Measurements from ENCODE around the gene CSNK1A1L.
"Not testable (repeated sequence)": the region's sequence is repeated elsewhere in the genome, so short reads cannot be mapped to it uniquely, and the experiment has no call there.

The CSNK1A1L gene

DNA sequence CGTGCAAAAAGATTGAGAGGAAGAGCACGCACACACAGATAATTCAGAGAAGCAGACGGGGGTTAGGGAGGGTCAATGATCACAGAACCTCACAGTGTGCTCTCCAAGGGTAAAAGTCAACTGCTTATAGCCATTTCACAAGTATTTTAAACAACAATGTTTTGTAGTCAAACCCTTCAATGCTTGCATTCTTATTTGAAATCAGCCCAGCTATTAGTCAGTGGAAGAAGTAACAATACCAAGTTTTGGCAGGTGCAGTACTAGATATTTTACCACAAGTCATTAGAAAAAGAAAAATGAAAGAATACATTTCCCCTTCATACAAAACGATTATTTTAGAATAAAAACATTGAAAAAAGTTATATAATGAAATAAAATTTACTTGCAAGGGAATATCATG, 2.6 kb downstream of the CSNK1A1L start:
- no peak for DNase-seq

DNA sequence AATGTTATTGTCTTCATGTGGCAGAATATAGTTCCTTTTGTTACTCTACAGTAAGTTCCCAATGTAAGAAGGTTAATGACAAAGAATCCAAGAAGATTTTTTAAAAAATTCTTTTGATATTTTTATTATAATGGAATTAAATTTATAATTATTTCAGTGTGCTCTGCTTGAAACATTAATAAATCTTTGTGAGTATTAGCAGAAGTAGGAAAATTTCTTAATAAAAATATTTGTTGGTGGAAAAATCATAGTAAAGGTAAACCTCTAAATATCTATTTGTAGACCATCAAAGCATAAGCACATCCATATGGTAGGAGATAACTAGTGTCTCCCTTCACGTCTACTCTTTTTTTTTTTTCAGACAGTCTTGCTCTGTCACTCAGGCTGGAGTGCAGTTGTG, 4.3 kb downstream of the CSNK1A1L start:
- DNase-seq = no peak

DNA sequence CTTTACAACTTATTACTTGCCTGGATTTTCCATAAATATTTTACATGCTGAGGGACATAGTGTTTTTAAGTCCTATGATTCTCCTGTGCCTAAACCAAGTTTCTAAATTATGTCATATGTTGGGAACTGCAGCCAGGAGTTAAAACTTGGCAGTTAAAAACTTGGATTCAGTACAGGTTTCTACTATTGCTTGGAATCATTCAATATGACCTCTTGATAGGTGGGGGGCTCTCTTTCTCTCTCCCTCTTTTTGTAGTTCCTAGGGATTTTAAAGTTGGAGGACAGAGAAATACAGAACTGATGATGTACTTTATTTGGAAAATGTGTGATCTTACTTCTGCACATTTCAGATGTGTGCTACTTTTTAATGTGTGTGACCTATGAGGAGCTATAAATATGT, 4.7 kb downstream of the CSNK1A1L start:
- DNase-seq = no peak

DNA sequence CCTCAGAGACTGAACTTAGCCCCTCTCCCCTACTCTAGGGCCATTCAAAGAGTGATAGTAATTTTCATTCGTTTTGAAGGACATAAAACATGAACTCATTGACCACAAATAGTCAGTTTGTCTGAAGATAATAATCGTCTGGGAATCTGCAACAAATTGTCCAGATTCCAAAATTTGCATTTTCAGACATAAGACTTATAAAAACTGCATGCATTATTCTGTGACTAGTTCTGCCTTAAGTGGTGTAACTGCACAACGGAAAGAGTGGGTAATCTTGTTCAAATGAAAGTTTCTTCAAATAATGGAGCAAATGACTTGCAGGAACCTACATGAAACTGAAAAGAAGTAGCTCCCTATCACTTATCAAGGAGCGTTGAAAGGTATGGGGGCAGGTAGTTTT, 8.4 kb downstream of the CSNK1A1L start:
- no peak for DNase-seq

DNA sequence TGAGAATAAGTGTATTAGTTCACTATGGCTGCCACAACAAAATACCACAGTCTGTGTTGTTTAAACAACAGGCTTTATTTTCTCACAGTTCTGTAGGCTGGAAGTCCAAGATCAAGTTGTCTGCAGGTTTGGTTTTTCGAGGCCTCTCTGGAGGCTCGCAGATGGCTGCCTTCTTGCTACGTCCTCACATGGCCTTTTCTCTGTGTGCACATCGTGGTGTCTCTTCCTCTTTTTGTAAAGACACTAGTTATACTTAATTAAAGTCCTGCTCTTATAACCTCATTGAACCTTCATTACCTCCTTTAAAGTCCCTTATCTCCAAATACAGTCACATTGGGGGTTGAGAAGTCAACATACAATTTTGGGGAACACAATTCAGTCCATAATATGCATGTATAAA, 10.6 kb downstream of the CSNK1A1L start:
- DNase-seq = peak in 3 of 4 experiments; percentile 8 to 23 (median 11)

DNA sequence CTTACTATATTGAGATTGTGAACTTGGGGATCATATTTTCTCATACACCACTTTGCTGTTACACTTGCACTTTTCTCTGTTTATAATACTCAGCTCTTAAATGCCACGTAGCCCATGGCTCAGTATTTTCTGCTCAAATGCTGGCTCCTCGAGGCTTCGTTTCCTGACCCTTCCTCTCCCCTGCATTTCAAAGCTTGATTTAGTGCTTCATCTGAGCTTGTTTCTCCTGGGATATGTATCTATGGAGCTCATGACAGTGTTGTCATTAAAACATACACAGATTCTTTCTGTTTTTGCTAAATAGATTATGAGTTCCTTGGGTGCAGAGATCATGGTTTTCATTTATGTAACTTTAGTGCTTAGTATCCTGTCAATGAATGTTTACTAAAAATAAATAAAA, 11.4 kb downstream of the CSNK1A1L start:
- DNase-seq = no peak

DNA sequence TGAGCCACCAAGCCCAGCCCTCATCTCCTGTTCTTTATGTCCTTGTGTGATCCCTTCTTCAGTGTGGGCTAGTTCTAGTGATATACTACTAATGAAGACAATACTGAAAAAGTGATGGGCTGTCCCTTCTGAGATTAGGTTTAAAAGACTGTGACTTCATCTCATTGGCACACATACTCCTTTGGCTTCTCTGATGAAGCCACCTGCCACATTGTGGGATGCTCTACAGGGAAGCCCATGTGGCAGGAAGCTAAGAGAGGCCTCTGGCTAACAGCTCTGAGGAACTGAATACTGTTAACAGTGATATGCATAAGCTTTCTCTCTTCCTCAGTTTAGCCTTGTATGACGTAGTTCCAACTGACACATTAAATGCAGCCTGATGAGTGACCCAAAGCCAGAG, 13.6 kb downstream of the CSNK1A1L start:
- DNase-seq = no peak

DNA sequence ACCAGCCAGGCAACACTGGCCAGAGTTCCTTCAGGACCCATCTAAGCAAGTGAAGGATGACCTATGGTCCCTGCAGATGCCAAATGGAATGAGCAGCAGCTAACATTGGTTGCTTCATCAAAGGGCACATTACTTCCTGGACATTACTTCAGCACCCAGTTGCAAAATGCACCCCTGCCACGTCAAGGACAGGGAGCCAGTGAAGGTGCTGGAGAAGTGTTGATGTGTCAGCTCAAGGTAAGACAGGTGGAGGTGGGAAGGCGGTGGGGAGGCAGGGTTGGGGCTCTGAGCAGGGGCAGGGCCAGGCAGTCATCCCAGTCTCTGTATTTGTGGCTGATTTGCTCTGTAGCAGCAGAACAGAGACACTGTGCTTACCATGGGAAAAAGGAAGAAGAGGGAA, 14.6 kb downstream of the CSNK1A1L start:
- peak in 3 of 4 experiments; percentile 6 to 20 (median 10) for DNase-seq

DNA sequence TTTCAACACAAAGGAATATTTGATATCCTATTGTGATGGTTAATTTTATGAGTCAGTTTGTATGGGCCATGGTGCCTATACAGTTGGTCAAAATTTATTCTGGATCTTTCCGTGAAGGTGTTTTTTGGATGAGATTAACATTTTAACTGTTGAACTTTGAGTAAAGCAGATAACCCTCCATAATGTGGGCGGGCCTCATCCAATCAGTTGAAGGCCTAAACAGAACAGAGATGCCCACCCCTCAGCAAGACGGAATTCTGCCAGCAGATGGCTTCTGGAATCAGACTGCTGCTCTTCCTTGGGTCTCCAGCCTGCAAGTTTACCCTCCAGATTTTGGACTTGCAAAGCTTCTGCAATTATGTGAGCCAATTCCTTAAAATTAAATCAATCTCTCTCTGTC, 16.0 kb downstream of the CSNK1A1L start:
- no peak for DNase-seq

DNA sequence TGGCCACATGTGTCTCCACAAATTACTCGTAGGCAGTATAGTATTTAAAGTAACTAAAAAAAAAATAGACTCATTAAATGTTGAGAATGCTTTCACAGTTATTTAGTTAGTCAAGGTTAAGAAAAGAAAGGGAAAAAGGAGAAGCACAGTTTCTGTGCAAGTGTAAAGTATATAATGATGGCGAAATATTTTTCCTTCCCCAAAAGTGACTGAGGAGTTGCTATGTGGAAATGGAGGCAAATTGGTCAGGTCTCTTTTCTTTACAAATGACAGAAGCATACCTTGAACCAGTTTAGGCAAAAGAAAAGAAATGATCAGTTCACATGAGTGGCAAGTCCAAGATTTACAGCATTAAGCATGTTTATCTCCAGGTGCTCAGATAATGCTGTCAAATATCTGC, 18.0 kb downstream of the CSNK1A1L start:
- peak in 3 of 4 experiments; percentile 10 to 64 (median 59) for DNase-seq

DNA sequence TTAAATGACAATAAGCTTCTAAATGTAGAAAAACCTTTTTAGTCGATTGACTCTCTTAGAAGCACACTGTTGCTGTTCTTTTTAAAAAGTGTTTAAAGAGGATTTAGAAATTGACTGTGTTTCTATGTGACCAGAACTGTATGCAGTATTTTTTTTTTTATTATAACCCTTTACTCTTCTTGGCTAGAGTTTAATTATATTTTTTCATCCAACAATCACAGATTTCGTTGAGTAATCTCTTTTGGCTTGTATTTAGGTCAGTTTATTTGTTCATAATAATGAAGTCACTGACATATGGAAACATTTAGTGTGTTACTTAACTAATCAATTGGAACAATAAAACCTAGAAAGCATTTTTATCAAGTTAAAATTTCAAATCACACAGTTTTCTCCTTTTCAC, 19.9 kb downstream of the CSNK1A1L start:
- DNase-seq = no peak

DNA sequence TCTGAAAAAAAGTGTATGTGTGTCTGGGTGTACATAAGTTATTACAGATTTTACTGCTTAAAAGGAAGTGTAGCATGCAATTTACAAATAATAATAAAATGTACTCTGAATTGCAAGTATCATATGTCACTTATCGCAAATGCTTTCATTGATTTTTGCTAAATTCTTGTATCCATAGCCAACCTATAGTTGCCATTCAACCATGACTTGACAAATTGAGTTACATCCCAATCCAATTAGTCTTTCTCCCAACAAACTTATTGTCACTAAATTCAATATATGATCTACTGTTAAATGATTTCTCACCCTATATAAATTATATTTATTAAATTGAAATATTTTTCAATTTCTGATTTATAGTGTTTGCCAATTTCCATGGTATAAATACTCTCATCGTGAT, 28.6 kb downstream of the CSNK1A1L start:
- DNase-seq = no peak

DNA sequence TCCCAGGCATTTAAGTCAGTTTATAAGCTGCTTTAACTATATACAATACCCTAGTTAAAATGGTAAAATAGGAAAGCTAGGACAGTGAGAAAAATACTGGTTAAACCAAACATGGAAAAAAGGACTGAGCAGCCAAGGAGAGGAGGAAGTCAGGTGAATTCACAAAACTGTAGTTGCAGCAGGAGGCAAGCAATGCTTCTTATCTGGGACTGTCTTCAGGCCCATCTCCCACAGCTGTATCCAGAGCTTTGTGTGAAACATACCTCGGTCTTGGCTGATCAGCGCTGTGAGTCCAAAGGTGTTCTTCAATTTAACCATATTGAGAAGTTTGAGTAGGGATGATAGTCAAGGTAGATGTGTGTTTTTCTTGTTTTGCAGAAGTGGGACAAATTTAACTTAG, 30.3 kb downstream of the CSNK1A1L start:
- no peak for DNase-seq

DNA sequence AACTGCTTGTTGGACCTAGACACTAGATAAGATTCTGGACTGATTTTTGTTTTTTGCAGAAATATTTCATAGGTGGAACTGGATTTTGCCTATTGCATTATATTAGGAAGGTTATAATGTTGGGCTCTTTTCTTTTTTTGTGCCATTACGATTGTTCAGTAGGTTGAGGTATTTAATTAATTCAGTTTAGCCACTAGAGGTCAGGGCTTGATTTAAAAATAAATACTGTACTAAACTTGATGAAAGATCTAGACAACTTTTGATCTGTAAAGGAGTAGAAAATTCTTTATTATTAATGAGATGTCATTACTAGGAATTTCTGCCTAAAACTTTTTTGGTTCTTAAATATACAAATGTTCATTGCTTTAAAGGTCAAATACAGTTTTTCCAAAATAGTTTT, 30.8 kb downstream of the CSNK1A1L start:
- DNase-seq = peak in 2 of 4 experiments; percentile 43 to 54

DNA sequence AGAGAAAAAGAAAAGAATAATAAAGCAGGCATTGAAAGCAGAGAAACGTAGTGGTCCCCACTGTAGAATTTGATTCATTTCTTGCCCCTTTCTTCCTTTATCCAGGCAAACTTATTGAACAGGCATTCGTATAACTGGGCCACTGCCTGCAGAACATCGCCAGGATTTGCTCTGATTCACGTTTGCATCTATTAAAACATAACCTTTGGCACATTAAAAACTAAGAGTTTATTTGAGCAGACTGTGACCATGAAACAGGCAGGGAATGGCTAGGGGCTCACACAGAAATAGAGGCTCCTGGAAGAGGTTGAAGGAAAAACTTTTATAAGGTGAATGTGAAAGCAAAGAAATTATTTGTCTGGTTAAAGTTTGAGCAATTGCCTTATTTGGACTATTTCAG, 33.4 kb downstream of the CSNK1A1L start:
- DNase-seq = no peak

DNA sequence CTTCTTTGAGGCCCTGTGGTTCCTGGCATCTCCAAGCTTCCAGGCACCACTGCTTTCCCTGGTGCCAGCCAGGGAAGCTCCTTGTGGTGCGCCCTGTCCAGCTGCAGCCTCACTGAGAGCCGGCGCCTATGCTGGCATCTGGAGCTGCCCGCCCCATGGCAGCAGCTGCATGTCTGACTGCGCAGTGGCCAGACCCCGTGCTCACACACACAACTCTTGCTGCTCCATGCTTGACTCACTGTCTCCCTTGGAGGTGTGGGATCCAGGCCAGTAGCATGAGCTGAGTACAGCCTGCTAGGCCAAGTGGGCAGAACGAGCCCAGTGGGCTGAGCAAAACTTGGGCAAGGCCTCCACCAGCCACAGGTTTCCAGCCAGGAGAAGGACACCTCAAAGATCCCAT, 34.5 kb downstream of the CSNK1A1L start:
- no peak for DNase-seq

DNA sequence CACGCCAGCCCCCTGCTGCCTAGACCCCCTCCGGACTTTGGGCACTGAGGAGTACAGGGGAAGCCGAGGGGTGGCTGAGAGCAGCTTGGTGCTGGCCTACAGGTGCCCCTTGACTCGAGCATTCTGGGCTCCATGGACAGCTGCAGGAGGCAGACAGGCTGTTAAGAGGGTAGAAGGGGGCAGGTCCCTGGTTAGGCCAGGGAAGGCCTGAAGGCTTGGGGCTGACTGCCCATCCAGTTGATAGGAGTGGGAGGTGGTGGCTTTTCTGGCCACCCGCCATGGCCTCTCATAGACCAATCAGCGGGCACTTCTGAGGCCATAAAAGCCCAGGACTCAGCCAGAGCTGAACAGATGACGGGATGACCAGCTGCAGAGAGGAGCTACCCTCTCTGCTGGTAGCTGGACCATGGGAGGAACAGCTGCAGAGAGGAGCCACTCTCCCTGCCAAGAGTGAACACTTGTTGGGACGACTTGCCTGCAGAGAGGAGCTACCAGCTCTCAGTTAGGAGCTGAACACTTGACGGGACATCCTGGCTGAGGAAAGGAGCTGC, 35.2 kb downstream of the CSNK1A1L start:
- no peak for DNase-seq

DNA sequence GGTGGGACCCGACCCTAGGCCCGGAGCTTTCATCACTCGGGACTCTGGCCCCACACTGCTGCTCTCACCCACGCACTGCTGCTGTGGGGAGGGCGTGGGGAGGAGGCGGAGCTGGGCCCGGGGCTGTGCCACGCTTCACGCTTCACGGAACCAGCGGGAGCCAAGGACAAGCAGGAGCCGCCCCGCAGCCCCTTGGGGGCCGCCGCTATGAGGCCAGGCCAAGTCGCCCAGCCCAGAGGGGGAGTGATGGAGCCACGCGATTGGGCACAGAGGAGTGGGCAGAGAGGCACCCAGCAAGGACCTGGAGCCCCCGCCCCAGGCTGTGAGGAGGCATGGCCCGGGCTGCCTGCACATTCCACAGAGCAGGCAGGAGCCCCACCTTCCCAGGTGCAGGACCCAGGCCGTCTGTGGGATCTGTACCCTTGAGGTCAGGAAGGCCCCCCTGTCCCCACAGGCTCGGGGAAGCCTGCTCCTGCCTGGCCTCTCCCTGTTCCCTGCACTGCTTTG, 35.8 kb downstream of the CSNK1A1L start:
- no peak for DNase-seq

DNA sequence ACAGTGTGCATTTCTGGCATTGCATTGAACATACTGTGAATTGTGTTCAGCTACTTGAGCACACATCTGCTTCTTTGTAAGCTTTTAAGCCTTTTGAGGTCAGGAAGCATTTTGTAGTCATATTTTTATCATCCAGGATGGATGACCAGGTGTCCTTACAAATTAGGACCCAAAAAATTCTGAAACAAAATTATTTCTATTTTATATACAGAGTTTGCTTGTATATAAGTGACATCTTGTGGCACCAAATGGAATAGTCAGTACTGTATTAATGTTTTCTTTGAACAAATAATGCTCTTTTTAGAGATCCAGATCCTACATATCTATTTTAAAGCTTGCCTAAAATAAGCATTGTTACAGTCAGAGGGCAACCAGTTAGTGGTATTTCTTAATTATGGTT, 36.5 kb downstream of the CSNK1A1L start:
- peak in 1 of 4 experiments; percentile 11 for DNase-seq

DNA sequence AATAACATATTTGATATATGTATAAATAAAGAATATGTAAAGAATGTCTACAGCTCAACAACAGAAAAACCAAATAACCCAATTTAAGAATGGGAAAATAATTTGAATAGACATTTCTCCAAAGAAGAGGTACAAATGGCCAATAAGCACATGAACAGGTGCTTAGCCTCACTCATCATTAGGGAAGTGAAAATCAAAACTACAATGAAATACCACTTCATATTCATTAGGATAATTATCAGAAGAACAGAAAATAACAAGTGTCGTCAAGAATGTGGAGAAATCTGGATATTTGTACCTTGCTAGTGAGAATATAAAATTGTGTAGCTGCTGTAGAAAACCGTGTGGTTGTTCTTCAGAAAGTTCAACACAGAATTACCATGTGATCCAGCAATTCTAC, 37.6 kb downstream of the CSNK1A1L start:
- DNase-seq = no peak

DNA sequence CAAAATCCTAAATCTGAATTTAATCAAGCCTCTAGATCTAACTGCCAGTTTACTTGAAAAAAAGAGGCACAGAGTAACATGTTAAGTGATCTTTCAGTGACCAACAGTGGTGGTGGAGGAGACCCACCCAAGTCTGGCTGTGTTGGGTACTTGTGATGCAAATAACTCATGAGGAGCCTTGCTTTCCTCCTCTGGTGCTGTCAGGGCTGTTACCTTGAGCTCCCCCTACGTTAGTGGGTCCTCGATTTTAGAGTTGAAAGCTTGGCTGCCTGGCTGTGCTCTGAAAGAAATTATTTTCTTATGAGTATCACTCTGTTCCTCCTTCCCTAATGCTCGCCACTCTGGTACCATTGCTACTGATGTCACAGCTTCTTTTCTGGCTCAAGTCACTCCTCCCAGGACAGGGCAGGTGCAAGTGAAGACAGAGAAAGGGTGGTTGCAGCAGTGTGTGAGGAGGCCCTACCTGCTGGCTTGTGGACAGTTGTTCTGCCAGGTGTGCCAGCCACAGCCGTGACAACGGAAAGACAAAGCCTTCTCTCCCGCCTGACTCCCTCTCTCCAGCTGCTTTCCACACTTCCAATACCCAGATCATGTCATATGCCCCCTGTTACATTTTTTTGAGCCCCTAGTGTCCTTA, 39.5 kb downstream of the CSNK1A1L start:
- DNase-seq = no peak

DNA sequence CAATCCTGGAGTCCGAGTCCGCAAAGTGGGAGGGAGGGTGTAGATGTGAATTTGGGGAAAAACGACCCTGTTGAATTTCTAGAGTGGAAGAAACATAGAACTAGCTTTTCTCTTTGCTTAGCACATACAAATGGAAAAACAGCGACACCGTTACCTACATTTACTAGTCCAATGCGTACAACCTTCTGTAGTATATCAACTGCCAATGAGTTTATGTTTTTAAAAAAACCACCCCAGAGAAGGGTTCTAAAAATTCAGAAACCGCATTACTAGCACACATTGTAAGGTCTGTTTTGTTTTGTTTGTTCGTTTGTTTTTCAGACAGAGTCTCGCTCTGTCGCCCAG, 45.6 kb downstream of the CSNK1A1L start:
- DNase-seq = no peak

DNA sequence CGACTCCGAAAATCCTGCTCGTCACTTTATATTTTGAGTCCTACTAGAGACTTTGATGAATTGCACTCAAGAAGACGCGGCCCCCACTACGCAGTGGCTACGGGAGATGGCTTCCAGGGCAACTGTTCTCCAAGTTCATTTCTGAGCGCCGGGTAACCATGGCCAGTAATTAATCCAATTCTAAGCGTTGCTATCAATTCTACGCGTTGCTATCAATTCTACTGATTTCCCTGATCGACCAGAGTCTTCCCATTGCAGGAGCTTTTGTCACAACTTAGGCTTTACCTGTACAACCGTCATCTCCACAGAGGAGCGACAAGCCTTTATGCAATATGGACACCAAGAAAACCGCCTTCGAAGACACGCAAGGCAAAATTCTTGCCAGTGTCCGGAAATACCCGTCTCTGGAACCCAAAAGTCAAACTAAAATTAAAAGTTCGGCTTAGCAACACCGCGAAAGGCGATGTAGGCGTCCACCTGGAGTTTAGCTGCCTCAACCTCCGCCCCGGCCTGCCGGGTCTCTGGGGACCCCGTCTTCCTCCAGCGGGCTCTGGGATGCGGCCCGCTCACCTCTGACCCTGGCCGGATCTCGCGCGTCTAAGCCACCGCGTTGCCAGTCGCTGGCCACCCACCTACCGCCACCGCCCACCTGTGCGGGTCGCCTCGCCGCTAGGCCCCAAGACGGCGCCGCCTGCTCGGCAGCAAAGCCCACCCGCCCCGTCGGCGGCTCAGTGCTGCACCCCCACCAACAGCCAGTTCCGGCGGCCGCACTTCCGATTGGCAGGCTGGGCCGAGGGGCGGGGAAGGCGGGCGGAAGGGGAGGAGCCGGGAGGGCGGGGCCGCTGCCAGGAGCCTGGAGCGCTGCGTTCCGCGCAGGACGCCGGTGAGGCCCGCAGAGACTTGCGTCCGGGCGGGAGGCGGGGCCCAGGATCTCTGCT, 46.3 kb downstream of the CSNK1A1L start, which contains the start of gene SUPT20H:
Gene SUPT20H, minus strand, starts transcription at position 779 of the 938 bp plus-strand sequence. CDS start 8,198 bp downstream, outside the sequence.
- peak; percentile 94 to 97 (median 96) for DNase-seq

DNA sequence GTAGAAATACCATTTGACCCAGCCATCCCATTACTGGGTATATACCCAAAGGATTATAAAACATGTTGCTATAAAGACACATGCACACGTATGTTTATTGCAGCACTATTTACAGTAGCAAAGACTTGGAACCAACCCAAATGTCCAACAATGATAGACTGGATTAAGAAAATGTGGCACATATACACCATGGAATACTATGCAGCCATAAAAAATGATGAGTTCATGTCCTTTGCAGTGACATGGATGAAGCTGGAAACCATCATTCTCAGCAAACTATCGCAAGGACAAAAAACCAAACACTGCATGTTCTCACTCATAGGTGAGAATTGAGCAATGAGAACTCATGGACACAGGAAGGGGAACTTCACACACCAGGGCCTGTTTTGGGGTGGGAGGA, 49.2 kb downstream of the CSNK1A1L start:
- not testable (repeated sequence) for DNase-seq
